ACHN (cell line): ENCODE results near the gene ATP1A2.
A peak's percentile ranks its signal among the peaks of the same experiment; 100 is the strongest.
"Not testable (repeated sequence)": the region's sequence is repeated elsewhere in the genome, so short reads cannot be mapped to it uniquely, and the experiment has no call there.

Source experiments
- DNase-seq: peaks from one replicate; pipeline ENCODE4 v3.0.0-alpha.2; 2015
- in situ Hi-C: cut with HindIII; loops from 2 replicates; pipeline ENCODE4 v1.10.0; 2017; ENCODE audit warnings: low sequenced_read_pairs, low pct_ligation_motif_present, low pct_unique_long_range_greater_than_20kb

Gene ATP1A2

DNA sequence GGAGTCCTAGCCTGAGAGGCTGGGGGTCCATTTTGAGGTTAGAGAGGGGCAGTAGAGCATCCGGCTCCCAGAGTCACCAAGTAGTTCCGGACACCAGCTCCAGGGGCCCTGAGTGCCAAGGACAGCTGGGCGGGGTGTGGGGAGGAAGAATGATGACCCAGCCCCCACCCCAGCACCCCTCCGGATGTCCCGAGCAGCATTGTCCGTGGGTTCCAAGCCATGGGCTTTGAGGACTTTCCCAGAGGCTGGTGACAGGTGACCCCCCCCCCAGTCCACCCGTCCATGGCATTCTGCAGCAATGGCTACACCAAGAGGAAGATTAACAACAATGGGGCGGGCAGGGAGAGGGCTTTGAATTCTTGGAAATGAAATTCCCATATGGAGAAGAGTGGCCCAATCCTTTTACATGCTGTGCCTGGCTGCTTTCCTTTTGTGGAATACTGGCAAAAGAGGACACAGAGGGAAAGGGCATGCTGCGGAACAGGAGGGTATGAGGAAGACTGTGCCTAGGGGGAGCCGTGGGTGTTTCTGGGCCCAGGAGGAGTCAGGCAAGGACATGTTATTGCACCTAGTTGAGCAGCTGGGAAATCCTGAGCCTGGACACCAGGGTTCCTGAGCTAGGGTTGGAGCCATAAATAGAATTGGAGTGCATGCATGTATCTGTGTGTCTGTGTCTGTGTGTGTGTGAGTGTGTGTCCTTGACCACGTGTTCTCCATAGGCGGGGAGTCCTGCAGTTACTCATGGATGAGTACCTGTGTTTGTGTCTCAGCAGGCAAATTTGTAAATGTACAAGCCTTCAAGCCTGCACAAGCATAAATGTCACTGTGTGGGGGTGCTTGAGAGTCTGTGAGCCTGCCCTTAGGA is 956 bp downstream of the ATP1A2 start:
- in situ Hi-C loops: no loop called here
- DNase-seq: no peak

DNA sequence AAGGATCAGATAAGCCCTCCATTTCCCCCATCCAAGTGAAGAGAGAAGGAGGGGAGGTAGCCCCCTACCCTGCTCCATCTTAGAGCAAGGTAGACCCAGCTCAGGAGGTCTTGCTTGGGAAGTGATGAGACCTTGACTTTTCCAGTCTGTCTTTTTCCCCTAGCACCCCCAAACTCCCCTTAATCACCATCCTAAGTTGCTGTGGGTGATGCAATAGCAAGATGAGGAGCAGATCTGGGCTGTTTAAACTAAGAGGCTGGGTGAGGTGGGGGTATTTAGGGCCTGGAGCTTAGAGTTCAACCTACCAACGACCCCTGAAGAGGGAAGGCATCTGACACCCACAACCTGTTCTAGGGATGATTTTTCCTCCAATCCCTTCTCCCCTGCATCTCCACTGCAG is 1.7 kb downstream of the ATP1A2 start:
- DNase-seq: no peak
- in situ Hi-C loops: no loop called here

DNA sequence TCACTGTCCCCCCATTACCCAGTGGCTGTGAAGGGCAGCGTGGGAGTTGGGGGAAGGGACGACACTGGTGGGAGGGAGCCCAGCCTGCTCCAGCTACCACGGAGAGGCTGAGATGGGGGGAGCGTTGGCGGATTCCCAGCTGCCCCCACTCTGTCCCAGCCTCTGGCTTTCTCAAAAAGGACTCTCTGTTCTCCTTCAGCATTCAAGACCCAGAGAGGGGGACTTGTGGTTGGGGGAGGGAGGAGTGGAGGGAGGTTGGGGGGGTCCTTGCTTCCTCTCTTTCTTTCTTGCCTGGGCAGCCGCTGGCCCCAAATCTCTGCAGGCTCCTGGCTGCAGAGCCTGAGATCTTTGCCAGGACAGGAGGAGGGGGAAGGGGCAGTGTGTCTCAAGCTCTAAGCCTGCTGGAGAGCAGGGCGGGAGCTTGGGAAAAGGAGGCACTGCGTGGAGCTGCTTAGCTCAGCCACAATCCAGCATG is 2.2 kb downstream of the ATP1A2 start:
- in situ Hi-C loops: no loop called here
- no peak for DNase-seq

DNA sequence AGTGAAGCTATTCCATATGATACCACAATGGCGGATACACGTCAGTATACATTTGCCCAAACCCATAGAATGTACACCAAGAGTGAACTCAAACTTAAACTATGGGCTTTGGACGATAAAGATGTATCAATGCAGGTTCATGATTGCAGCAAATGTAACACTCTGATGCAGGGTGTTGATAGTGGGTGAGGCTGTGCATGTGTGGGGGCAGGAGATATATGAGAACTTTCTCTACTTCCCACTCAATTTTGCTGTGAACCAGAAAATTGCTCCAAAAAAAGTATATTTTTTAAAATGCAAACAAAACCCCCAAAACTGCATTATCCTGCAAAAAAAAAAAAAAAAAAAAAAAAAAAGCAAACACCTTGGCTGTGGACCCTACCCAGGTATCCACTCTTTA is 3.4 kb downstream of the ATP1A2 start:
- in situ Hi-C loops: no loop called here

DNA sequence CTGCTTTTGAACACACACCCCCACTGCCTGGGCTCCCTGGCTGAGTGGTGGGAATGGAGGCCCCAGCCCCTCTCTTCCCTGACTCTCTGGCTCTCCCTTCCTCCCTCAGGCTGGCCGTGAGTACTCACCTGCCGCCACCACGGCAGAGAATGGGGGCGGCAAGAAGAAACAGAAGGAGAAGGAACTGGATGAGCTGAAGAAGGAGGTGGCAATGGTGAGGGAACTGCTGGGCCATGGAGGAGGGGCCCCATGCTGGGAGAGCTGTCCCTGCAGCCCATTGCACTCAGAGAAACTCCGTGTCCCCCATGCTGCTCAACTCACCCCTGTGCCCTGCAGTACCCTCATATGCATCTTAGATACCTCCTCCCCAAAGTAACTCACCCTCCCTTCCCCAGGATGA is 5.2 kb downstream of the ATP1A2 start:
- DNase-seq: no peak
- in situ Hi-C loops: no loop called here

More for the DNA sequence above, 3.4 kb downstream of the ATP1A2 start:
- DNase-seq: no peak

DNA sequence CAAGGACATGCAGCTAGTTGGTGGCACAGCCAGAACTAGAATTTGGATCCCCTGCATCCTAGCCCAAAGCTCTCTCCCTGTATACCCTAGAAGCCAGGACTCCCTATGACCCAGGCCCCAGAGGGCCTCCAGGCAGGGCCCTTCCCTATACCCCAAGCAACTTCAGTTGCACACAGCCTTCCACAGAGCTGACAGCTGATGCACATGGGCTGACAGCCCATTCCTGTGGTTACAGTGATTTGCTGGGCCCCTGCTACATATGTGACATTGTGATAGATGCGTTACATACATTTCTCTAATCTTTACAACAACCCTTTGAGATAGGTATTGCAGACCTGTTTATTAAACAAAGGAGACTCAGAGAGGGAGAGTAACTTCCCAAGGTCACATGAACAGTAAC is 5.8 kb downstream of the ATP1A2 start:
- no peak for DNase-seq
- in situ Hi-C loops: no loop called here

DNA sequence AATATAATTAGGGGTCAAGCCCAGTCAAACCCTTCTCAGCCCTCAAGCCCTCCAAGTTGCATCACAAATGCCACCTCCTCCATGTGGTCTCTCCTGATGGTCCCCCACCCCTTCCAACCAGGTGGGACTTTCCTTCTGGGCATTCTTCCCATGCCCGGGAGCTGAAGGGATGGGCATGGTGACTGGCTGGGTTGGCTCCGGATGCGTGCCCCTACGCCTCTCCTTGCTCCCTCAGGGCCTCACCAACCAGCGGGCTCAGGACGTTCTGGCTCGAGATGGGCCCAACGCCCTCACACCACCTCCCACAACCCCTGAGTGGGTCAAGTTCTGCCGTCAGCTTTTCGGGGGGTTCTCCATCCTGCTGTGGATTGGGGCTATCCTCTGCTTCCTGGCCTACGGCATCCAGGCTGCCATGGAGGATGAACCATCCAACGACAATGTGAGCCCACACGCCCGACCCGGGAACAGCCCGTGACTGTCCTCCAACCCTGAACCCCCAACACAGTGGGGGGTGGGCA is 7.5 kb downstream of the ATP1A2 start:
- in situ Hi-C loops: no loop called here
- no peak for DNase-seq

DNA sequence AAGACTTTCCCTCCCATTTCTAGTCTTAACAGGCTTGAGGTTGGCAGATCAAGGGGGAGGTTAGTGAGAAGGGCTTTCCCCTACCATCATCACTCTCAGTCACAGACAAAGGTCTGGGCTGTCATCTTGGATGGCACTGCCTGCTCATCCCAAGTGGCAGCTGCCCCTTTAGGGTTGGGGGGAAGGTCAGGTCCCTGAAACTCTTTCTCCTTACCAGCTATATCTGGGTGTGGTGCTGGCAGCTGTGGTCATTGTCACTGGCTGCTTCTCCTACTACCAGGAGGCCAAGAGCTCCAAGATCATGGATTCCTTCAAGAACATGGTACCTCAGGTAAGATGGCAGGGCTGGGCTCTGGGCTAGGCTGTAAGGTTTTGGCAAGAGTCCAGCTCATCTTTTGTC is 8.2 kb downstream of the ATP1A2 start:
- in situ Hi-C loops: no loop called here
- no peak for DNase-seq

DNA sequence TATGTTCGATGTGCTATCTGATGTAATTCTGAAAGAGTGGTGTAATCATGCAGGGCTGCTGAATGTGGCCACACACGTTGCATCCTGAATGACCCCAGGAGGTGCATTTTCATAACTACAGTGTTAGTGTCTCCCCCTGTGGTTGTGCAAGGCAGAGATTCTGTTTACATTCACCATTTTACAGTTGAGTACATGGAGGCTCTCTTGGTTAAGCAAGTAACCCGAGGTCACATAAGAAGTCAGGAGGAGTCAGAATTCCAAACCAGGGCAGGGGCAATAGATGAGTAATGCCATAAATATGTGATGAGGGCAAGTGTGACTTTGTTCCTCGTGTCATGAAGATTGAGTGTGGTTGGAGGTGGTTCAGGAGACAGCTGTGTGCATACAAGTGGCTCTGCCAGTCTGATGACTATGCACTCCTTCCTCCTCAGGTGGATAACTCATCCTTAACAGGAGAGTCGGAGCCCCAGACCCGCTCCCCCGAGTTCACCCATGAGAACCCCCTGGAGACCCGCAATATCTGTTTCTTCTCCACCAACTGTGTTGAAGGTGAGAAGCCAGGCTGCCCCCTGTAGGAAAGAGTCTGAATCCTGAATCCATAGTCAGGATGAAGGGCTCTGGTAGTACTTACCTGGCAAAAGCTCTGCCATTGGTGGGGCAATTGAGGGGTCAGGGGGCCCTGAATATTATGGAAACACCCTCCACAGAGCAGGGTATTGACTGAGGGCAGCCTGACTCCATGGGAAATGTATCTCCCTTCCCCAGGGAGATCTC is 9.3 kb downstream of the ATP1A2 start:
- in situ Hi-C loops: no loop called here
- peak; percentile 99 for DNase-seq

DNA sequence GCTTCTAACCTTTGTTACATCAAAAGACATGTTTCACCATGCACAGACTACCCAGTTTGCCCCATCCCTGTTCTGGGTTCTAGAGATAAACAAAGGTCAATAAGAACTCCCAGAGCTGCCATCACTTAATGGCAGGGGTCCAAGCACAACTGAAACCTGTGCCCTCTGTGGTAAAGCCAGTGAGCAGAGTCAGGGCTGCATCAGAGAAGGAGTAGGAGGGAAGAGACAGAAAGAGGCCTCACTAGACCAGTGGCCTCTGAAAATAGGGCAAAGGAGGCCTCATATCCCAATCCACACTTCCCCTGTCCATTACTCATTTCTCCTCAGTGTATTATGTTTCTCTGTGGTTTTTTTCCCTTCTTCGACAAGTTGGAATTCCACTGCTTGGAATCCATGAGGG is 10.2 kb downstream of the ATP1A2 start:
- peak; percentile 58 for DNase-seq
- in situ Hi-C loops: no loop called here

DNA sequence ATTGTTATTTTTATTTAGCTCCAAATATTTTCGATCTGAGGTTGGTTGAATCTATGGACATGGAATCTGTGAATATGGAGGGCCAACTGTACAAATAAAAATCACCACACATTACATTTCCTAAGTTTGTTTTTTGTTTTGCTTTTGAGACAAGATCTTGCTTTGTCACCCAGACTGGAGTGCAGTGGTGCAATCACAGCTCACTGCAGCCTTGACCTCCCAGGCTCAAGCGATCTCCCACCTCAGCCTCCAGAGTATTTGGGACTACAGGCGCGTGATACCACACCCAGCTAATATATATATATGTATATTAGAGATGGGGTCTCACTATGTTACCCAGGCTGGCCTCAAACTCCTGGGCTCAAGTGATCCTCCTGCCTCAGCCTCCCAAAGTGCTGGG is 10.8 kb downstream of the ATP1A2 start:
- in situ Hi-C loops, DNase-seq: not testable (repeated sequence)

DNA sequence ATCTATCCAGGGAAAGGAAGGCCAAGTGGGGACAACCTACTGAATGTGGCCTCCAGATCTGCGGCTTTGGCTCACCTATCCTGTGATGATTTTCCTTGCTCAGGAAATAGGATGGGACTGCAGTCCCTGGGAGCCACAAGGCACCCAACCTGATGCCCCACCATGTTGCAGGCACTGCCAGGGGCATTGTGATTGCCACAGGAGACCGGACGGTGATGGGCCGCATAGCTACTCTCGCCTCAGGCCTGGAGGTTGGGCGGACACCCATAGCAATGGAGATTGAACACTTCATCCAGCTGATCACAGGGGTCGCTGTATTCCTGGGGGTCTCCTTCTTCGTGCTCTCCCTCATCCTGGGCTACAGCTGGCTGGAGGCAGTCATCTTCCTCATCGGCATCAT is 11.8 kb downstream of the ATP1A2 start:
- in situ Hi-C loops: no loop called here
- no peak for DNase-seq

DNA sequence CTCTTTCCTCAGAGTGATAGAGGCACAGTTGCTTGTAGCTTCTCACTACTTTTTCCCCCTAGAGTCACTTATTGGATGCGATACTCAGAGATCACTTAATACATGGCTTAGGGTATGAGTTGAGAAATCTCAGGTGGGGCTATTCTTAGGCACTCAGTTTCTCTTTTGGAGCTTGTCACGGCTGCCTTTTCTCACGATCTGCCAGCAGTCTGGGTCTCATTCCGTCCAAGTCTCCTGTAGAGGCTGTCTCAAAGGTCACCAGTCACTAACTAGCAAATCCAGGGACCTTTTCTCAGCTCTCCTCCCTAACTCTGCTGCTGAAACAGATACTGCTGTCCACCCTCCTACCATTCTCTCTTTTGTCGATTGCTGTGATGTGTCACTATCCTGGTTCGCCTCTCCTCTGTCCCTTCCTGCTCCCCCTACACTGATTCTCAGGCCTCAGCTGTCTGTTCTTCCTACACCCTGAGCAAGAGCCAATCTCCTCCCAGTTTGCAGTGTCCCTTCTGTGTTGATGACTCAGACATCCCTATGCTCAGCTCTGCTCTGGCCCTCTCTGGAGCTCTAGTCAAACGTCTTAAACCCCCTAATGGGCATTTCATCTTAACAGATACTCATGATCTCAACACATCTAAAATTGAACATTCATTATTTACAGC is 12.4 kb downstream of the ATP1A2 start:
- peak; percentile 40 for DNase-seq
- in situ Hi-C loops: no loop called here

DNA sequence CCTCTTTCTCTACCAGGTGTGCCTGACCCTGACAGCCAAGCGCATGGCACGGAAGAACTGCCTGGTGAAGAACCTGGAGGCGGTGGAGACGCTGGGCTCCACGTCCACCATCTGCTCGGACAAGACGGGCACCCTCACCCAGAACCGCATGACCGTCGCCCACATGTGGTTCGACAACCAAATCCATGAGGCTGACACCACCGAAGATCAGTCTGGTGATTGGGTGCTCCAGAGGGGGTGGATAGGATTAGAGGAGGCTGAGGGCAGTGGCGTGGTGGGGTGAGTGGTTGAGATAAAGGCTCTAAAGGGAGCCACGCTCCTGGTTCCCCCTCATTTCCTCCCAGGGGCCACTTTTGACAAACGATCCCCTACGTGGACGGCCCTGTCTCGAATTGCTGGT is 13.1 kb downstream of the ATP1A2 start:
- in situ Hi-C loops: no loop called here
- no peak for DNase-seq

DNA sequence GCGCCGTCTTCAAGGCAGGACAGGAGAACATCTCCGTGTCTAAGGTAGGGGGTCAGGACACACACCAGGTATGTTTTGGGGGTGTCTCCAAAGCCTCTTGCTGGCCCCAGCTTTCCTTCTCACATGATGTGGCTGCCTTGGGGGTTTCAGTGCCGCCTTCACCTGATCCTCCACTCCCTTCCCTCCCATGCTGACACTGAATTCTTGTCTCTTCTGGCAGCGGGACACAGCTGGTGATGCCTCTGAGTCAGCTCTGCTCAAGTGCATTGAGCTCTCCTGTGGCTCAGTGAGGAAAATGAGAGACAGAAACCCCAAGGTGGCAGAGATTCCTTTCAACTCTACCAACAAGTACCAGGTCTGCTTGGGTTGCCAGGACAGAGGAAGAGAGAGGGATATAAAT is 13.5 kb downstream of the ATP1A2 start:
- in situ Hi-C loops: no loop called here
- peak; percentile 58 for DNase-seq

DNA sequence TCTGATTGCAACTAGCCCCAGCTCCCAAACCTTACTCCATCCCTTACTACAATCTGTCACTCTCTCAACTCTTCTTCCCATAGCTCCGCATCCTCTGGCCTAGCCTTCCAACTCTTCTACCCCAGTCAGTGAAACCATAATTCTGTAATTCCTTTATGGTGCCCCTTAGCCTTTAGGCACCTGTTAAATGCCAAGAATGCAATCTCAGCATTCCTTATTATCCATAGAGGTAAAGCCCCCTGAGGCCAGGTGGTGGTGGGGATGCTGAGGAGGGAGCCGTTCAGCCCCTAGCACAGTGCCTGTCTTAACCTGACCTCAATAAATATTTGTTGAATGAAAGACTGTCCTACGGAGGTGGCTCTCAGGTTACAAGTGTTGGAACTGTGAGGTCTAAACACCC is 14.0 kb downstream of the ATP1A2 start:
- no peak for DNase-seq
- in situ Hi-C loops: no loop called here

DNA sequence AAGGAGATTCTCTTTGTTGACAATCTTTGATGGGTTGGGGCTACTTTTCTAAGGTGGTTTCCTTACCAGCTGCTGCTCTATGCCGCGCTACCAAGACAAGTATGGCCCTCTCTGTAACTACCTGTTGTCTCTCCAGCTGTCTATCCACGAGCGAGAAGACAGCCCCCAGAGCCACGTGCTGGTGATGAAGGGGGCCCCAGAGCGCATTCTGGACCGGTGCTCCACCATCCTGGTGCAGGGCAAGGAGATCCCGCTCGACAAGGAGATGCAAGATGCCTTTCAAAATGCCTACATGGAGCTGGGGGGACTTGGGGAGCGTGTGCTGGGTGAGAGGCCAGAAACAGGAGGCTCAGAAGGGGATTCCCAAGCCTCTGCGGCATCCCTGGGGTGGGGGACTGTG is 14.4 kb downstream of the ATP1A2 start:
- no peak for DNase-seq
- in situ Hi-C loops: no loop called here

DNA sequence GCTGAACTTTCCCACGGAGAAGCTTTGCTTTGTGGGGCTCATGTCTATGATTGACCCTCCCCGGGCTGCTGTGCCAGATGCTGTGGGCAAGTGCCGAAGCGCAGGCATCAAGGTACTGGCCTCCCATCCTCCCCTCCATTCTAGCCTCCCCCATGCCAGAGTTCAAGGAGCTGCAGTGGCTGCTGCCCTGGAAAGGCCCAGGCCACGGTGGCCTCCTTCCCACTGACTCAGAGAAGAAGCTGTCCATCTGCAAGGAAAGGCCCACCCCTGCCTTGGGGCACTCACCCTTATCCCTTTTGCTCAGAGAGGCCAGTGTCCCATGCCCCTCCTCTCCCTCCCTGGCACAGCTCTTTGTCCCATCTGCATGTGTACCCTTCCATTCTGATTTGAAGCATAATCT is 14.9 kb downstream of the ATP1A2 start:
- no peak for DNase-seq
- in situ Hi-C loops: no loop called here

DNA sequence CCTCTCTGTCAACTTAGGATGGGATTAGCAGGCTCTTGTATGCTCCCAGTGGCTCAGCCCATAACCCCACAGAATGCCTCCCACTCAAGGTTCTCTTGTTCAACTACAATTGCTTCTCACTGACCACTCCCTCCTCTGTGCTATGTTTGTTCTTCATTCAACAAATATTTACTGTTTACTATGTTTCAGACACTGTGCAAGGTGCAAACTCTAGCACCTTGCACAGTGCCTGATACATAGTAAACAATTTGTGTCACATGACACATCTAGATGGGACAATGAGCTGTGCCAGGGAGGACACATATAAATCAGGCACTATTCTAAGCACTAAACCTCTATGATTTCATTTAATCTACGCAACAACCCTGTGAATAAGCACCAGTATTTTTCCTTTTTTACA is 15.4 kb downstream of the ATP1A2 start:
- DNase-seq: no peak
- in situ Hi-C loops: no loop called here
